HepG2 (cell line): ENCODE data around the gene MRPS7. TPM values are rescaled to one million over a fixed set of nuclear protein-coding genes. Genes with fewer than 3 reads are reported as not detected.

Experiments
- GPBP1L1 ChIP-seq: sonication (generic); formaldehyde crosslinking; IDR thresholded peaks from 2 replicates; pipeline ENCODE4 v1.5.0; 2020; ENCODE audit warnings: mild to moderate bottlenecking, missing genetic modification reagents
- GTF3A ChIP-seq: sonication (generic); formaldehyde crosslinking; conservative IDR thresholded peaks from 2 replicates; pipeline ENCODE4 v1.4.0; 2020; ENCODE audit warnings: mild to moderate bottlenecking, missing genetic modification reagents
- KLF12 ChIP-seq: sonication (generic); formaldehyde crosslinking; IDR thresholded peaks from 2 replicates; pipeline ENCODE4 v1.4.0; 2020; ENCODE audit warnings: missing genetic modification reagents, borderline replicate concordance
- KLF6 ChIP-seq: IDR thresholded peaks from 2 replicates; pipeline ENCODE4 v1.8.0; 2016; ENCODE audit warnings: missing biosample characterization, missing genetic modification reagents
- MXD1 ChIP-seq: sonication (generic); formaldehyde crosslinking; IDR thresholded peaks from 2 replicates; pipeline ENCODE4 v1.4.0; 2020; ENCODE audit warnings: mild to moderate bottlenecking, missing genetic modification reagents
- PCBP1 ChIP-seq: fragments of 200-400 bp; formaldehyde crosslinking; IDR thresholded peaks from 2 replicates; pipeline ENCODE4 v1.6.1; 2017; ENCODE audit warnings: mild to moderate bottlenecking, low read depth, low read length, borderline replicate concordance
- POLR2G ChIP-seq: fragments of 200-400 bp; formaldehyde crosslinking; IDR thresholded peaks from 2 replicates; pipeline ENCODE4 v1.6.1; 2018; ENCODE audit warnings: mild to moderate bottlenecking, low read depth, low read length, moderate library complexity
- SRF ChIP-seq: IDR thresholded peaks from 2 replicates; pipeline ENCODE4 v1.6.1; 2011; ENCODE audit warnings: mild to moderate bottlenecking, low read depth, low read length, moderate library complexity
- THAP9 ChIP-seq: sonication (generic); formaldehyde crosslinking; IDR thresholded peaks from 2 replicates; pipeline ENCODE4; 2020; ENCODE audit warnings: missing genetic modification reagents, mild to moderate bottlenecking, borderline replicate concordance
- ZBTB39 ChIP-seq: sonication (generic); formaldehyde crosslinking; IDR thresholded peaks from 2 replicates; pipeline ENCODE4 v1.5.0; 2020; ENCODE audit warnings: missing genetic modification reagents
- ZNF17 ChIP-seq: sonication (generic); formaldehyde crosslinking; IDR thresholded peaks from 2 replicates; pipeline ENCODE4 v1.5.0; 2020; ENCODE audit warnings: mild to moderate bottlenecking, missing genetic modification reagents
- ZNF530 ChIP-seq: sonication (generic); formaldehyde crosslinking; IDR thresholded peaks from 2 replicates; pipeline ENCODE4 v1.5.0; 2020; ENCODE audit warnings: low read depth, mild to moderate bottlenecking, missing genetic modification reagents
- ZNF563 ChIP-seq: sonication (generic); formaldehyde crosslinking; IDR thresholded peaks from 2 replicates; pipeline ENCODE4 v1.8.0; 2022; ENCODE audit warnings: mild to moderate bottlenecking, moderate library complexity, missing genetic modification reagents
- ZNF567 ChIP-seq: sonication (generic); formaldehyde crosslinking; IDR thresholded peaks from 2 replicates; pipeline ENCODE4 v1.8.1; 2023; ENCODE audit warnings: mild to moderate bottlenecking, missing genetic modification reagents, borderline replicate concordance
- ZNF615 ChIP-seq: sonication (generic); formaldehyde crosslinking; IDR thresholded peaks from 2 replicates; pipeline ENCODE4 v1.5.0; 2020; ENCODE audit warnings: mild to moderate bottlenecking, missing genetic modification reagents, borderline replicate concordance
- ZSCAN22 ChIP-seq: sonication (generic); formaldehyde crosslinking; IDR thresholded peaks from 2 replicates; pipeline ENCODE4 v1.4.0; 2020; ENCODE audit warnings: mild to moderate bottlenecking, missing genetic modification reagents
- polyA plus RNA-seq, 8 experiments: library from polyadenylated mRNA; depleted of rRNA in 3 of 8; stranded (reverse) in 7 of 8; unstranded in 1 of 8; fragments of >200 nt; fragmentation: Illumina TruSeq in 4 of 8; extraction: Trizol in 4 of 8; gene quantifications; 2 replicates each; pipeline versions ENCODE4 v1.2.1 to v1.2.3, GENCODE V29; 2011 to 2016; ENCODE audit warnings: low read depth in 4 of 8, missing spikeins in 1 of 8, mixed read lengths in 1 of 8; ENCODE audit not compliant: insufficient read depth in 1 of 8
- total RNA-seq, 5 experiments: library from RNA; depleted of rRNA; stranded (reverse); fragments of >200 nt; fragmentation: Illumina TruSeq; extraction: Trizol; gene quantifications; 2 replicates each; pipeline ENCODE4 v1.2.3, GENCODE V29; 2016; ENCODE audit warnings: low read depth in 1 of 5
- TF ChIP-seq, protein P1 (sequence below): sonication (generic); formaldehyde crosslinking; IDR thresholded peaks from 2 replicates; pipeline ENCODE4 v1.5.1; 2020; ENCODE audit warnings: missing genetic modification reagents, mild to moderate bottlenecking, borderline replicate concordance
- TF ChIP-seq, protein P2 (sequence below): sonication (generic); formaldehyde crosslinking; IDR thresholded peaks from 2 replicates; pipeline ENCODE4 v1.4.0; 2020; ENCODE audit warnings: missing genetic modification reagents
- TF ChIP-seq, protein P3 (sequence below): sonication (generic); formaldehyde crosslinking; IDR thresholded peaks from 2 replicates; pipeline ENCODE4 v1.8.1; 2023; ENCODE audit warnings: mild to moderate bottlenecking, missing genetic modification reagents, borderline replicate concordance

MRPS7 gene
- total and polyA plus RNA-seq, 2 of the 13 experiments (the other 11 are each of a cell fraction or from before 2014, with no cell fraction given), result 97.0 to 162 TPM

- peak; percentile 63 for TF ChIP-seq THAP9 (CRISPR knock-in tag)
- TF ChIP-seq POLR2G, result peak; percentile 72
- no peak for TF ChIP-seq ZNF615 (CRISPR knock-in tag)
- TF ChIP-seq PCBP1, result 0 out of 2 replicates have a peak, but pooled peaks have one; percentile 38
- peak; percentile 17; the same call in 1 of the 2 replicates for TF ChIP-seq MXD1 (CRISPR knock-in tag)
- no peak for TF ChIP-seq SRF
- no peak for TF ChIP-seq ZBTB39
- peak; percentile 80; the same call in 1 of the 2 replicates for TF ChIP-seq ZNF567 (CRISPR knock-in tag)
- TF ChIP-seq KLF12 (CRISPR knock-in tag), result peak; percentile 68; the same call in 1 of the 2 replicates
- no peak for TF ChIP-seq ZNF530 (CRISPR knock-in tag)
- no peak for TF ChIP-seq GTF3A (CRISPR knock-in tag)
- TF ChIP-seq, protein P1, sequence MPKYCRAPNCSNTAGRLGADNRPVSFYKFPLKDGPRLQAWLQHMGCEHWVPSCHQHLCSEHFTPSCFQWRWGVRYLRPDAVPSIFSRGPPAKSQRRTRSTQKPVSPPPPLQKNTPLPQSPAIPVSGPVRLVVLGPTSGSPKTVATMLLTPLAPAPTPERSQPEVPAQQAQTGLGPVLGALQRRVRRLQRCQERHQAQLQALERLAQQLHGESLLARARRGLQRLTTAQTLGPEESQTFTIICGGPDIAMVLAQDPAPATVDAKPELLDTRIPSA (CRISPR knock-in tag), result no peak
- TF ChIP-seq ZSCAN22 (CRISPR knock-in tag), result no peak
- no peak for TF ChIP-seq ZNF563 (CRISPR knock-in tag)
- TF ChIP-seq, protein P2, sequence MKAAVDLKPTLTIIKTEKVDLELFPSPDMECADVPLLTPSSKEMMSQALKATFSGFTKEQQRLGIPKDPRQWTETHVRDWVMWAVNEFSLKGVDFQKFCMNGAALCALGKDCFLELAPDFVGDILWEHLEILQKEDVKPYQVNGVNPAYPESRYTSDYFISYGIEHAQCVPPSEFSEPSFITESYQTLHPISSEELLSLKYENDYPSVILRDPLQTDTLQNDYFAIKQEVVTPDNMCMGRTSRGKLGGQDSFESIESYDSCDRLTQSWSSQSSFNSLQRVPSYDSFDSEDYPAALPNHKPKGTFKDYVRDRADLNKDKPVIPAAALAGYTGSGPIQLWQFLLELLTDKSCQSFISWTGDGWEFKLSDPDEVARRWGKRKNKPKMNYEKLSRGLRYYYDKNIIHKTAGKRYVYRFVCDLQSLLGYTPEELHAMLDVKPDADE, result no peak
- no peak for TF ChIP-seq ZNF17 (CRISPR knock-in tag)
- TF ChIP-seq GPBP1L1 (CRISPR knock-in tag), result no peak
- TF ChIP-seq, protein P3, sequence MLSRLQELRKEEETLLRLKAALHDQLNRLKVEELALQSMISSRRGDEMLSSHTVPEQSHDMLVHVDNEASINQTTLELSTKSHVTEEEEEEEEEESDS (CRISPR knock-in tag), result peak; percentile 68; the same call in 1 of the 2 replicates
- TF ChIP-seq KLF6, result 0 out of 2 replicates have a peak, but pooled peaks have one; percentile 39
These were observed 5.9 kb downstream of the MRPS7 start (continued) for GRCh38 chr17:75267411-75268232.
